C4-2B (cell line): ENCODE measurements around the gene DLGAP4.

Experiments used
- H3K27ac ChIP-seq: fragments of 450-650 bp; 2 replicates; pipeline ENCODE4 v1.5.1; 2017
- CTCF ChIP-seq: fragments of 450-650 bp; conservative IDR thresholded peaks from 2 replicates; pipeline ENCODE4 v1.5.1; 2017; ENCODE audit warnings: mild to moderate bottlenecking
- ZFX ChIP-seq: fragments of 450-650 bp; IDR thresholded peaks from 2 replicates; pipeline ENCODE4 v1.6.1; 2017

Gene DLGAP4

GRCh38 chr20:36384022-36384619, 78.0 kb downstream of the DLGAP4 start:
- H3K27ac ChIP-seq: no peak overlapping the region
- TF ChIP-seq CTCF (no peak; the same call in 1 of the 2 replicates), ZFX (no peak)

- TF ChIP-seq CTCF (no peak), ZFX (no peak)
- no peak overlapping the region for H3K27ac ChIP-seq
Observed at GRCh38 chr20:36385503-36385902, 79.4 kb downstream of the DLGAP4 start.

GRCh38 chr20:36386236-36386635, 80.1 kb downstream of the DLGAP4 start:
- no peak overlapping the region for H3K27ac ChIP-seq
- TF ChIP-seq CTCF: no peak
- no peak for TF ChIP-seq ZFX

- no peak overlapping the region for H3K27ac ChIP-seq
- TF ChIP-seq CTCF: no peak
- no peak for TF ChIP-seq ZFX
Observed at GRCh38 chr20:36390269-36390668, 84.1 kb downstream of the DLGAP4 start.

- no peak overlapping the region for H3K27ac ChIP-seq
Observed at GRCh38 chr20:36390719-36391415, 84.7 kb downstream of the DLGAP4 start.

GRCh38 chr20:36391456-36391855, 85.3 kb downstream of the DLGAP4 start:
- TF ChIP-seq ZFX: no peak
- TF ChIP-seq CTCF: no peak
- no peak overlapping the region for H3K27ac ChIP-seq

More at GRCh38 chr20:36390719-36391415, 84.7 kb downstream of the DLGAP4 start:
- TF ChIP-seq CTCF (no peak), ZFX (no peak)

- no peak overlapping the region for H3K27ac ChIP-seq
- no peak for TF ChIP-seq CTCF
- TF ChIP-seq ZFX: no peak
Observed at GRCh38 chr20:36391955-36392354, 85.8 kb downstream of the DLGAP4 start.
